ENCODE results near the gene NEDD8. TPM values are rescaled to one million over a fixed set of nuclear protein-coding genes. Genes with fewer than 3 reads are reported as not detected.
"Not testable (repeated sequence)": the region's sequence is repeated elsewhere in the genome, so short reads cannot be mapped to it uniquely, and the experiment has no call there.

NEDD8 gene
- total and polyA plus RNA-seq, 4 donors = 79.6 to 278 (median 240) TPM

DNA sequence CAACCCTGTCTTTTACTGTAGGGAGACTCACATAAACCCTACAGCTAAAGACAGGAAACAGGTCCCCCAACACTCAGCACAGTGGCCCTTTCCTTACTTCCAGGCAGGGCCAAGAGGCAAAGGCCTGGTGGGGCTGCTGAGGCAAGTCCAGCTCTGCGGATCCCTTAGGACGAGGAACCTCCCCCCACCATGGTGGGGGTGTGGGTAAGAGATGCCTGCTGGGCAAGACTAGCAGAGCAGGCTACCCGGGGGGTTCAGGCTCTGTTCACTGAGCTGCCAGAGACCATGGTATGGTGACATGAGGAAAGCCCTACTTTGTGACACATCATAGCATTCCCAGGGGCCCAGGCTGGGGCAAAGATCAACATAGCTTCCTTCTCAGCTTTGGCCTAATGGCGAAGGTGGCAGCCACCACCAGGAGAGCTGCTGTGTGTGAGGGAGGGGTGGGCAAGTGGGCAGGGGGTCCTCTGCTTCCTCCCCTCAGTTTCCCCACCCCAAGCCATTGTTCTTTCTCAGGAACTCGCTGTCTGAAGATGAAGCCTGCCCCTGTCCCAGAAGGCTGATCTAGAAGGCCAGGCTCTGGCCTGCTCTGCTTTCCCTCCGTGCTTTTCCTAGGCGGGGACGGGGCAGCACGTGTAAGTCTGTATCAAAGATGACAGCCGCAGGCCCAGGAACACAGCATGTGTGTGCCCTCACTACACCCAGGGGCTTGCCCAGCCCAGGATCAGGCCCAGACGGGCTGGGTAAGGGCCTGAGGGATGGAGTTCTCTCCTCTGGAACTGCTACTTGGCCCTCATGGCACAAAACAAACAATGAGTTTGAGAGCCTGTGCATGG, 20.3 kb upstream of the NEDD8 start:
- no peak for DNase-seq (ENCODE audit: low read depth in 4 of 6, low spot score in 6 of 6)
- Histone ChIP-seq H3K27me3 (ENCODE audit: control insufficient read depth, insufficient read depth, low read length) (no peaks in the 10 kb centered on the region), H3K4me3 (ENCODE audit: low read depth, low read length) (no peak overlapping the region), H3K4me1 (ENCODE audit: control insufficient read depth, insufficient read depth, low read length) (no peaks in the 10 kb centered on the region), H3K27ac (ENCODE audit: low read depth, low read length) (no peak overlapping the region), H3K36me3 (ENCODE audit: control insufficient read depth, insufficient read depth, low read length) (peaks cover 38% of the 10 kb centered on the region), H3K9me3 (ENCODE audit: control insufficient read depth, insufficient read depth, low read length) (no peaks in the 10 kb centered on the region)
- 88% methylated on average over 7 of the region's 11 CpGs for WGBS (ENCODE audit: insufficient coverage)

DNA sequence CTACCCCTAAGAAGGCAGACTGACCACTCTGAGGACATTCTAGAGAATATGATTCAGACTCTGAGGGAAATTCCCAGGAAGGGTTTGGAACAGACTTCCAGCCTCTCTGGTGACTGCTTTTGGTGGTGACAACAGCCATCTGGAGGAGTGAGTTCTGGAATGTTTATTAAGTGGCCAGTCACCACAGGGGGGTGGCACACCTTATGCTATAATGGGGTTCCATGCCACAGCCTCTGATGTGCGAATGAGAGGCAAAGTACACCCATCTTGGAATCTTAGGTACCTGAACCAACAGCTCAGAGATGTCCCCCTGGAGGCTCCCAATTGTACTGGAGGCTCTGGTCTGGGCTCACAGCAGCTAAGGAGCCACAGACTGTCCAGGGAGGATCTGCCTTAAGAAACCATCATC, 19.7 kb upstream of the NEDD8 start:
- H3K4me3 ChIP-seq (ENCODE audit: low read depth, low read length) = no peak overlapping the region
- H3K27me3 ChIP-seq (ENCODE audit: control insufficient read depth, insufficient read depth, low read length) = no peaks in the 10 kb centered on the region
- no peaks in the 10 kb centered on the region for H3K4me1 ChIP-seq (ENCODE audit: control insufficient read depth, insufficient read depth, low read length)
- DNase-seq (ENCODE audit: low read depth in 4 of 6, low spot score in 6 of 6) = no peak
- no peaks in the 10 kb centered on the region for H3K9me3 ChIP-seq (ENCODE audit: control insufficient read depth, insufficient read depth, low read length)
- peaks cover 37% of the 10 kb centered on the region for H3K36me3 ChIP-seq (ENCODE audit: control insufficient read depth, insufficient read depth, low read length)
- WGBS (ENCODE audit: insufficient coverage) = 83% methylated on average over 1 of the region's 1 CpG
- H3K27ac ChIP-seq (ENCODE audit: low read depth, low read length) = no peak overlapping the region

DNA sequence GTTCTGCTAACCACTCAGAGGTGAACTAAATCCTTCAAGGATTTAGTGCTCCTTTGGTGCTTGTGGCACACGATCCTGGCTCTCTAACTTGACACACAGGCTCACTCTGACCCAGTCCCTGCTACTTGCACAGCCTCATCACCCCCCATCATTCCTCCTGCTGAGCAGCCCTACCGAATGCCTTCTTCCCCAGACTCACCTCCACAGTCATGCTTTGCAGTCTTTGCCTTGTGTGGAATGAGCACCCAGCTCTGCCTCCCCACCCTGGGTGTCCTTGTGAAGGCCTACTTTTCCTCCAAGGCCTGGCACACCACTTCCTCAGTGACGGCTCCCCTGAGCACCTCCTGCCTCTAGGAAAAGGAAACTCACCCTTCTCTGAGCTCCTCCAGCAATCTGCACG, 18.2 kb upstream of the NEDD8 start:
- no peak overlapping the region for H3K27ac ChIP-seq (ENCODE audit: low read depth, low read length)
- H3K9me3 ChIP-seq (ENCODE audit: control insufficient read depth, insufficient read depth, low read length) = no peaks in the 10 kb centered on the region
- no peak for DNase-seq (ENCODE audit: low read depth in 4 of 6, low spot score in 6 of 6)
- no peaks in the 10 kb centered on the region for H3K4me1 ChIP-seq (ENCODE audit: control insufficient read depth, insufficient read depth, low read length)
- H3K27me3 ChIP-seq (ENCODE audit: control insufficient read depth, insufficient read depth, low read length) = no peaks in the 10 kb centered on the region
- H3K4me3 ChIP-seq (ENCODE audit: low read depth, low read length) = no peak overlapping the region
- WGBS (ENCODE audit: insufficient coverage) = 50% methylated on average over 4 of the region's 4 CpGs
- peaks cover 27% of the 10 kb centered on the region for H3K36me3 ChIP-seq (ENCODE audit: control insufficient read depth, insufficient read depth, low read length)

DNA sequence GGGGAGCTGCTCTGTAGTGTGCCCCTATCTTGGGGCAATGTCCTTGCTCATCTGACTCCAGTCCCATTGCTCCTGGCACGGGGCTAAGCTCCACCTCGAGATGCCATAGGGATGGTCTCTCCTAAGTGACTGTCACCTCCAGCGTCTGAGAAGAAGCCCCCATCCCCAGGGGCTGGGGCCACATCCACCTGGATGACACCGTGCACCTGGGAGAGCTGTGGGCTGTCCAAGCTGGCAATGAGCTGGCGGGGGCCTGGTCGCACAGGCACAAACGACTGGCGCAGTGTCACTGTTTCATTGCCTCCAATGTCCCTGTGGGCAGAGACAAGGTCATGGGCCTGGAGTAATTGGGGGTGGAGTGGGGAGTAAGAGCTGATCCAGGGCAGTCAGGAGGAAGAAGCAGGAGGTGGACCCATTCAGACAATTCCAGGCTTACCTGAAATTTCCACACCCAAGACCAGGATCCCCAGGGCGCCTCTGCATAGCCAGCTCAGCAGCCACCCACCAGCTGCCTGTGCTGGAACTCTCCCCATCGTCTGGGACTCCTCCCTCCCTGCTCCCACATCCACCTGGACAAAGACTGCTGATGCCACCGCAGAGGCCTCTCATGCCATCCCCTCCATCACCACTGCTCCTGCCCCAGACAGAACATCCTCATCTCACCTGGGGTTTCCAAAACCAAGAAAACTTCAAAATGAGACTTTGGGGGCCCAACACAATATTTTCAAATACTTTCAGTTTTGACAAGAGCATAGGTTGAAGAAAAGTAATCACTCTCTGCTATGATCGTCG, 17.3 kb upstream of the NEDD8 start:
- Histone ChIP-seq H3K9me3 (ENCODE audit: control insufficient read depth, insufficient read depth, low read length) (no peaks in the 10 kb centered on the region), H3K27ac (ENCODE audit: low read depth, low read length) (no peak overlapping the region), H3K27me3 (ENCODE audit: control insufficient read depth, insufficient read depth, low read length) (no peaks in the 10 kb centered on the region), H3K4me3 (ENCODE audit: low read depth, low read length) (no peak overlapping the region), H3K4me1 (ENCODE audit: control insufficient read depth, insufficient read depth, low read length) (no peaks in the 10 kb centered on the region), H3K36me3 (ENCODE audit: control insufficient read depth, insufficient read depth, low read length) (peaks cover 18% of the 10 kb centered on the region)
- no peak for DNase-seq (ENCODE audit: low read depth in 4 of 6, low spot score in 6 of 6)
- WGBS (ENCODE audit: insufficient coverage) = 69% methylated on average over 11 of the region's 13 CpGs

DNA sequence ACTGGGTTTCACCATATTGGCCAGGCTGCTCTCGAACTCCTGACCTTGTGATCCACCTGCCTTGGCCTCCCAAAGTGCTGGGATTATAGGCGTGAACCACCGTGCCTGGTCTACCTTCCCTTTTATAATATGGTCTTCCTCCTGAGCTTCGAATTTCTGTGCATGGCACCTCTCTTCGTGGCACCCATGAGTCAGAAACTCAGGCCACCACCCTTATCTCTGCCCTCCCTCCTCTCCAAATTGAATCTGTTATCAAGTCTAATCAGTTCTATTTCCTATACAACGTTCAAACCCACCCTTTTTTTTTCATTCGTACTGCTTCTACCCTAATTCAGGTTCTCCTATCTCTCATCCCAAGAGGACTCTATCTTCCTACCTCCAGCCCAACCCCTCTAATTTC, 15.3 kb upstream of the NEDD8 start:
- H3K4me1 ChIP-seq (ENCODE audit: control insufficient read depth, insufficient read depth, low read length) = peaks cover 14% of the 10 kb centered on the region
- no peak overlapping the region for H3K27ac ChIP-seq (ENCODE audit: low read depth, low read length)
- H3K9me3 ChIP-seq (ENCODE audit: control insufficient read depth, insufficient read depth, low read length) = no peaks in the 10 kb centered on the region
- H3K4me3 ChIP-seq (ENCODE audit: low read depth, low read length) = no peak overlapping the region
- H3K27me3 ChIP-seq (ENCODE audit: control insufficient read depth, insufficient read depth, low read length) = no peaks in the 10 kb centered on the region
- DNase-seq (ENCODE audit: low read depth in 4 of 6, low spot score in 6 of 6) = no peak
- H3K36me3 ChIP-seq (ENCODE audit: control insufficient read depth, insufficient read depth, low read length) = peaks cover 9% of the 10 kb centered on the region
- WGBS (ENCODE audit: insufficient coverage) = 63% methylated on average over 6 of the region's 7 CpGs

DNA sequence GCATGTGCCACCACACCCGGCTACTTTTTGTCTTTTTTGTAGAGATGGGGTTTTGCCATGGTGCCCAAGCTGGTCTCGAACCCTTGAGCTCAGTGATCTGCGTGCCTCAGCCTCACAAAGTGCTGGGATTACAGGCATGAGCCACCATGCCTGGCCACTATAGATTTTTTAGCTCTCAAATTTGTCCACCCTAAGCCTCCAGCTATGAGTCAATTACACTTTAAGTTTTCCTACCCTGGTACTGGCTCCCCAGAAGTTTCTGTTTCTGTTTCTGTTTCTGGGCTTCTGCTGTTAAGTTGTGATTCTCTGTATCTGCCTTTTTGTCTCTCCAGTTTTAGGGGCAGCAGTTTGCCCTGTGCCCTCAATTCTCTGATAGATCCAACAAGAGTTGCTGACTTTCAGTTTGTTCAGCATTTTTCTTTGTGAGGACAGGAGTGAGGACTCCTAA, 14.6 kb upstream of the NEDD8 start:
- no peak overlapping the region for H3K4me3 ChIP-seq (ENCODE audit: low read depth, low read length)
- peaks cover 6% of the 10 kb centered on the region for H3K36me3 ChIP-seq (ENCODE audit: control insufficient read depth, insufficient read depth, low read length)
- no peaks in the 10 kb centered on the region for H3K27me3 ChIP-seq (ENCODE audit: control insufficient read depth, insufficient read depth, low read length)
- no peak overlapping the region for H3K27ac ChIP-seq (ENCODE audit: low read depth, low read length)
- no peaks in the 10 kb centered on the region for H3K9me3 ChIP-seq (ENCODE audit: control insufficient read depth, insufficient read depth, low read length)
- H3K4me1 ChIP-seq (ENCODE audit: control insufficient read depth, insufficient read depth, low read length) = peaks cover 16% of the 10 kb centered on the region
- WGBS (ENCODE audit: insufficient coverage) = 90% methylated on average over 3 of the region's 3 CpGs
- no peak for DNase-seq (ENCODE audit: low read depth in 4 of 6, low spot score in 6 of 6)

DNA sequence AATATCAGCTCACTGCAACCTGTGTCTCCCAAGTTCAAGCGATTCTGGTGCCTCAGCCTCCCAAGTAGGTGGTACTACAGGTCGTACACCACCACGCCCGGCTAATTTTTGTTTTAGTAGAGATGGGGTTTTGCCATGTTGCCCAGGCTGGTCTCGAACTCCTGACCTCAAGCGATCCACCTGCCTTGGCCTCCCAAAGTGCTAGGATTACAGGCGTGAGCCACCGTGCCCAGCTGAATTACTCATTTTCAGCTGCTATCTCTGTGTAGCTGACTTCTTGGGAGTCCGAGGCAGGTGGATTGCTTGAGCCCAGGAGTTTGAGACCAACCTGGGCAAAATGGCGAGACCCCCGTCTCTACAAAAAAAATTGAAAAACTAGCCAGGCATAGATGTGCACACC, 13.2 kb upstream of the NEDD8 start:
- WGBS (ENCODE audit: insufficient coverage) = 98% methylated on average over 11 of the region's 11 CpGs
- not testable (repeated sequence) for H3K27ac ChIP-seq (ENCODE audit: low read depth, low read length); H3K4me3 ChIP-seq (ENCODE audit: low read depth, low read length); H3K27me3 ChIP-seq (ENCODE audit: control insufficient read depth, insufficient read depth, low read length); DNase-seq (ENCODE audit: low read depth in 4 of 6, low spot score in 6 of 6); H3K9me3 ChIP-seq (ENCODE audit: control insufficient read depth, insufficient read depth, low read length)
- Histone ChIP-seq H3K4me1 (ENCODE audit: control insufficient read depth, insufficient read depth, low read length) (peaks cover 31% of the 10 kb centered on the region), H3K36me3 (ENCODE audit: control insufficient read depth, insufficient read depth, low read length) (peaks cover 15% of the 10 kb centered on the region)

DNA sequence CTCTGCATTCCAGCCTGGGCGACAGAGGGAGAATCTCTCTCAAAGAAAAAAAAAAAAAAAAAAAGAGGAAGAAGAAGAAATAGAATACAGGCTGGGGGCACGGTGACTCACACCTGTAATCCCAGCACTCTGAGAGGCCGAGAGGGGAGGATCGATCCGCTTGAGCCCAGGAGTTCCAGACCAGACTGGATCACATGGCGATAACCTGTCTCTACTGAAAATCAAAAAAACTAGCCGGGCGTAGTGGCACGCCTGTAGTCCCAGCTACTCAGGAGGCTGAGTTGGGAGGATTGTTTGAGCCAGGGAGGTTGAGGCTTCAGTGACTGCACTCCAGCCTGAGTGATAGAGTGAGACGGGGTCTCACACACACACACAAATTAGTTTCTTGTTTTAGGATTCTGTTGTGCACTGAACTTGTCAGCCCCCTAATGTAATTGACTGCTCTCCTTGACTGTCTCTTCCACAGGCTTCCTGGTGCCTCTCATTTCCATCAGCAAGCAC, 11.2 kb upstream of the NEDD8 start:
- DNase-seq (ENCODE audit: low read depth in 4 of 6, low spot score in 6 of 6) = peak in 1 of 6 donors; percentile 3
- peak overlapping the region; percentile 100 for H3K27ac ChIP-seq (ENCODE audit: low read depth, low read length)

DNA sequence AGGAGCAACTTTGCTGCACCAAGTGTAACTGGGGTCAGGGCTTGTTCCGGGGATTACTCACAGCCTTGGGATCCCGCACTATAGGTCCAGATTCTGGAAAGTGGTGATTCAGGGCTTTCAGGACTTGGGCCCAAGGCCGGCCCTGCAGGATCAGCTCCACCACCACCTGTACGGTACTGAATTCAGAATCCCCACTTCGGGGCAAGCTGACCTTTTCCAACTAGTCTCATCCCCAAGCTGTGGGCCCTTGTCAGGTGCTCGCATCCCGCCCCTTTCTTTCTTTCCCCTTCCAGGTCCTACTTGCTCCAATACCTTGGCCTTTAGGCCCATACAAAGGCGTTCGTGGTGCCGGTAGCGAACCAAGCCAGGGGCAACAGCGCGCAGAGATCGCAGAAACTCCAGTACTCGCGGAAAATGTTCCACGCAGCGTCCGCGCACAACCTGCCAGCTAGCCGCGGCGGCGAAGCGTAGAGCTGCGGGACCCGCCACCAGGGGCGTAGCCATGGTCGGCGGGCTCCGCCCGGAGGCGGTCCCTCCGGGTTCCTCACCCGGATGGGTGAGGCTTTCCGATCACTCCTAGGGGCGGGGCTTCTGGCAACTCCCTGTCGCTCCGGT, 9.8 kb upstream of the NEDD8 start:
- Histone ChIP-seq H3K9me3 (ENCODE audit: control insufficient read depth, insufficient read depth, low read length) (no peaks in the 10 kb centered on the region), H3K4me3 (ENCODE audit: low read depth, low read length) (peak overlapping the region; percentile 96), H3K4me1 (ENCODE audit: control insufficient read depth, insufficient read depth, low read length) (peaks cover 33% of the 10 kb centered on the region), H3K36me3 (ENCODE audit: control insufficient read depth, insufficient read depth, low read length) (peaks cover 36% of the 10 kb centered on the region), H3K27ac (ENCODE audit: low read depth, low read length) (peak overlapping the region; percentile 100), H3K27me3 (ENCODE audit: control insufficient read depth, insufficient read depth, low read length) (no peaks in the 10 kb centered on the region)
- DNase-seq (ENCODE audit: low read depth in 4 of 6, low spot score in 6 of 6) = peak in 2 of 6 donors; percentile 72 to 83
- WGBS (ENCODE audit: insufficient coverage) = 2% methylated on average over 39 of the region's 39 CpGs

More for the DNA sequence above, 11.2 kb upstream of the NEDD8 start:
- H3K36me3 ChIP-seq (ENCODE audit: control insufficient read depth, insufficient read depth, low read length) = peaks cover 22% of the 10 kb centered on the region
- no peaks in the 10 kb centered on the region for H3K9me3 ChIP-seq (ENCODE audit: control insufficient read depth, insufficient read depth, low read length)
- no peaks in the 10 kb centered on the region for H3K27me3 ChIP-seq (ENCODE audit: control insufficient read depth, insufficient read depth, low read length)
- peak overlapping the region; percentile 96 for H3K4me3 ChIP-seq (ENCODE audit: low read depth, low read length)
- H3K4me1 ChIP-seq (ENCODE audit: control insufficient read depth, insufficient read depth, low read length) = peaks cover 33% of the 10 kb centered on the region
- 79% methylated on average over 4 of the region's 10 CpGs for WGBS (ENCODE audit: insufficient coverage)
